SKM-1 treated with dmso at 0.1 percent for 144 hours (cell line): ENCODE data around the gene ALG3.

ENCODE experiments used
- DNase-seq: peaks from one replicate; lab custom pipeline; 2025; ENCODE audit not compliant: unreplicated experiment; lab: John Stamatoyannopoulos, UW

The ALG3 gene

GRCh38 chr3:184236033-184236410, 12.7 kb downstream of the ALG3 start:
- no peak for DNase-seq

GRCh38 chr3:184235381-184236032, 13.3 kb downstream of the ALG3 start:
- DNase-seq: no peak

- no peak for DNase-seq
Observed at GRCh38 chr3:184234671-184235380, 13.9 kb downstream of the ALG3 start.

GRCh38 chr3:184234224-184234623, 14.5 kb downstream of the ALG3 start:
- DNase-seq: no peak

GRCh38 chr3:184233127-184233843, 15.5 kb downstream of the ALG3 start:
- DNase-seq: no peak

GRCh38 chr3:184231671-184232070, 17.1 kb downstream of the ALG3 start:
- no peak for DNase-seq

- no peak for DNase-seq
Observed at GRCh38 chr3:184230603-184231528, 17.9 kb downstream of the ALG3 start.

GRCh38 chr3:184230081-184230602, 18.6 kb downstream of the ALG3 start:
- DNase-seq: no peak

GRCh38 chr3:184229394-184230080, 19.2 kb downstream of the ALG3 start, which contains the start of gene VWA5B2:
VWA5B2 (plus strand) TSS chr3:184229585; CDS start chr3:184230529, 944 bp downstream.
- no peak for DNase-seq

- DNase-seq: no peak
Observed at GRCh38 chr3:184228376-184229137, 20.2 kb downstream of the ALG3 start.

GRCh38 chr3:184227481-184227935, 21.3 kb downstream of the ALG3 start:
- peak; percentile 8 for DNase-seq

- DNase-seq: no peak
Observed at GRCh38 chr3:184223946-184224345, 24.8 kb downstream of the ALG3 start.

GRCh38 chr3:184222521-184222920, 26.2 kb downstream of the ALG3 start:
- DNase-seq: no peak

GRCh38 chr3:184218814-184219213, 29.9 kb downstream of the ALG3 start:
- no peak for DNase-seq

- no peak for DNase-seq
Observed at GRCh38 chr3:184211718-184212117, 37.0 kb downstream of the ALG3 start.

- no peak for DNase-seq
Observed at GRCh38 chr3:184211297-184211696, 37.5 kb downstream of the ALG3 start.

GRCh38 chr3:184209146-184209923, 39.4 kb downstream of the ALG3 start:
- no peak for DNase-seq

GRCh38 chr3:184203526-184203925, 45.2 kb downstream of the ALG3 start:
- DNase-seq: no peak
